ENCODE results near the gene BTBD9.

DNA sequence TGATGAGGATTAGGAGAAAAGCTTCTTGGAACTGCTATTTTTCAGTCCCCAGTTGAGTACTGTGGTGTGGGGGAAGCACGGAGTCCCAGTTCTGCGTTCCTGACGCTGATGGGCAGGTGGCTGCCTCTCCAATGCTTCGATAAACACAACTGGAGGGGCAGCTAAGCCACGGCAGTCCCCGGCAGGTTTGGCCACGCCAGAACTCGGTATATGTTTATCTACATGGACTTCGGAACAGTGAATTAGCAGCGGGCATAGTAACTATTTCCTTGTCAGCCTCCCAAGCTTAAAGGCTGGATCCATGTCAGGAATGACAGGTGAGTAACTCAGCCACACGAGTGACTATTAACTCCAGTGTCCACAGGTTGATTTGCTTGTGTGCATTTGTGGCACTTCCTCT lies 465.8 kb downstream of the BTBD9 start:
- TF ChIP-seq POLR2A (IDR thresholded peaks at IDR 0.05; ENCODE audit: low read length) (no peak), ZFP36 (IDR thresholded peaks at IDR 0.05; ENCODE audit: borderline replicate concordance, partially characterized antibody) (no peak), SREBF2 (IDR thresholded peaks at IDR 0.05) (no peak), EP300 (IDR thresholded peaks at IDR 0.05) (no peak), CEBPB (IDR thresholded peaks at IDR 0.05) (no peak)
- TF ChIP-seq, protein P1, sequence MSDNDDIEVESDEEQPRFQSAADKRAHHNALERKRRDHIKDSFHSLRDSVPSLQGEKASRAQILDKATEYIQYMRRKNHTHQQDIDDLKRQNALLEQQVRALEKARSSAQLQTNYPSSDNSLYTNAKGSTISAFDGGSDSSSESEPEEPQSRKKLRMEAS (IDR thresholded peaks at IDR 0.05): no peak
- TF ChIP-seq, protein P2, sequence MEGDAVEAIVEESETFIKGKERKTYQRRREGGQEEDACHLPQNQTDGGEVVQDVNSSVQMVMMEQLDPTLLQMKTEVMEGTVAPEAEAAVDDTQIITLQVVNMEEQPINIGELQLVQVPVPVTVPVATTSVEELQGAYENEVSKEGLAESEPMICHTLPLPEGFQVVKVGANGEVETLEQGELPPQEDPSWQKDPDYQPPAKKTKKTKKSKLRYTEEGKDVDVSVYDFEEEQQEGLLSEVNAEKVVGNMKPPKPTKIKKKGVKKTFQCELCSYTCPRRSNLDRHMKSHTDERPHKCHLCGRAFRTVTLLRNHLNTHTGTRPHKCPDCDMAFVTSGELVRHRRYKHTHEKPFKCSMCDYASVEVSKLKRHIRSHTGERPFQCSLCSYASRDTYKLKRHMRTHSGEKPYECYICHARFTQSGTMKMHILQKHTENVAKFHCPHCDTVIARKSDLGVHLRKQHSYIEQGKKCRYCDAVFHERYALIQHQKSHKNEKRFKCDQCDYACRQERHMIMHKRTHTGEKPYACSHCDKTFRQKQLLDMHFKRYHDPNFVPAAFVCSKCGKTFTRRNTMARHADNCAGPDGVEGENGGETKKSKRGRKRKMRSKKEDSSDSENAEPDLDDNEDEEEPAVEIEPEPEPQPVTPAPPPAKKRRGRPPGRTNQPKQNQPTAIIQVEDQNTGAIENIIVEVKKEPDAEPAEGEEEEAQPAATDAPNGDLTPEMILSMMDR (IDR thresholded peaks at IDR 0.05): no peak
- TF ChIP-seq, protein P3, sequence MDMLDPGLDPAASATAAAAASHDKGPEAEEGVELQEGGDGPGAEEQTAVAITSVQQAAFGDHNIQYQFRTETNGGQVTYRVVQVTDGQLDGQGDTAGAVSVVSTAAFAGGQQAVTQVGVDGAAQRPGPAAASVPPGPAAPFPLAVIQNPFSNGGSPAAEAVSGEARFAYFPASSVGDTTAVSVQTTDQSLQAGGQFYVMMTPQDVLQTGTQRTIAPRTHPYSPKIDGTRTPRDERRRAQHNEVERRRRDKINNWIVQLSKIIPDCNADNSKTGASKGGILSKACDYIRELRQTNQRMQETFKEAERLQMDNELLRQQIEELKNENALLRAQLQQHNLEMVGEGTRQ (IDR thresholded peaks at IDR 0.05): no peak
- TF ChIP-seq, protein P4, sequence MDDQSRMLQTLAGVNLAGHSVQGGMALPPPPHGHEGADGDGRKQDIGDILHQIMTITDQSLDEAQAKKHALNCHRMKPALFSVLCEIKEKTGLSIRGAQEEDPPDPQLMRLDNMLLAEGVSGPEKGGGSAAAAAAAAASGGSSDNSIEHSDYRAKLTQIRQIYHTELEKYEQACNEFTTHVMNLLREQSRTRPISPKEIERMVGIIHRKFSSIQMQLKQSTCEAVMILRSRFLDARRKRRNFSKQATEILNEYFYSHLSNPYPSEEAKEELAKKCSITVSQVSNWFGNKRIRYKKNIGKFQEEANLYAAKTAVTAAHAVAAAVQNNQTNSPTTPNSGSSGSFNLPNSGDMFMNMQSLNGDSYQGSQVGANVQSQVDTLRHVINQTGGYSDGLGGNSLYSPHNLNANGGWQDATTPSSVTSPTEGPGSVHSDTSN (IDR thresholded peaks at IDR 0.05): no peak

All from A549 (cell line).